A172 (cell line): ENCODE measurements around the gene SLC20A1. TPM values are rescaled to one million over a fixed set of nuclear protein-coding genes. Genes with fewer than 3 reads are reported as not detected.
"Not testable (repeated sequence)": the region's sequence is repeated elsewhere in the genome, so short reads cannot be mapped to it uniquely, and the experiment has no call there.

Experiments used
- DNase-seq: peaks from one replicate; pipeline ENCODE4 v3.0.0-alpha.2; 2015; ENCODE audit warnings: low spot score
- total RNA-seq: library from RNA; depleted of rRNA; stranded (reverse); fragments of >200 nt; shearing (Covaris generic); gene quantifications from 2 replicates; pipeline ENCODE4 v1.2.3, GENCODE V29; 2014

The SLC20A1 gene
- total RNA-seq, 1 experiment from 2014 or later, result 159 TPM

- no peak for DNase-seq
Measured at GRCh38 chr2:112646102-112646719, 472 bp downstream of the SLC20A1 start.

DNA sequence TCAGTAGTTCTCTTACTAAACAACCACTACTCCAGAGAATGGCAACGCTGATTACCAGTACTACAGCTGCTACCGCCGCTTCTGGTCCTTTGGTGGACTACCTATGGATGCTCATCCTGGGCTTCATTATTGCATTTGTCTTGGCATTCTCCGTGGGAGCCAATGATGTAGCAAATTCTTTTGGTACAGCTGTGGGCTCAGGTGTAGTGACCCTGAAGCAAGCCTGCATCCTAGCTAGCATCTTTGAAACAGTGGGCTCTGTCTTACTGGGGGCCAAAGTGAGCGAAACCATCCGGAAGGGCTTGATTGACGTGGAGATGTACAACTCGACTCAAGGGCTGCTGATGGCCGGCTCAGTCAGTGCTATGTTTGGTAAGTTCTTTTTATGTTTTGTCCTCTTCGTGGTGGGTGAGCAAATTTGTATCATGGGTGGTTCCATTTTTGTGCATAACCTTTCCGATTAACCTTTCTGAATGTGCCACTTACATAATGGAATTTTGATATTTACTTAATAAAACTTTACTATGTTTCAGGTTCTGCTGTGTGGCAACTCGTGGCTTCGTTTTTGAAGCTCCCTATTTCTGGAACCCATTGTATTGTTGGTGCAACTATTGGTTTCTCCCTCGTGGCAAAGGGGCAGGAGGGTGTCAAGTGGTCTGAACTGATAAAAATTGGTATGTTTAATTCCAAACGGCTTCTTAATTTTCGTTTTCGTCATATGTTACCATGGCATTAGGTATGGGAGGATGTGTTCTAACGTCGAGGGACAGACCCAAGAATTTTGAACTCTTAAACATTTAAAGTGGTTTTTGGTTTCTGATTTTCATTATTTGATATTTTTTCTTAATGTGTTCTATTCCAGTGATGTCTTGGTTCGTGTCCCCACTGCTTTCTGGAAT, 1.3 kb downstream of the SLC20A1 start:
- no peak for DNase-seq

GRCh38 chr2:112648081-112648480, 2.3 kb downstream of the SLC20A1 start:
- DNase-seq, result no peak

- no peak for DNase-seq
Measured at GRCh38 chr2:112656679-112657078, 10.9 kb downstream of the SLC20A1 start.

- DNase-seq, result no peak
Measured at GRCh38 chr2:112658301-112658700, 12.6 kb downstream of the SLC20A1 start.

DNA sequence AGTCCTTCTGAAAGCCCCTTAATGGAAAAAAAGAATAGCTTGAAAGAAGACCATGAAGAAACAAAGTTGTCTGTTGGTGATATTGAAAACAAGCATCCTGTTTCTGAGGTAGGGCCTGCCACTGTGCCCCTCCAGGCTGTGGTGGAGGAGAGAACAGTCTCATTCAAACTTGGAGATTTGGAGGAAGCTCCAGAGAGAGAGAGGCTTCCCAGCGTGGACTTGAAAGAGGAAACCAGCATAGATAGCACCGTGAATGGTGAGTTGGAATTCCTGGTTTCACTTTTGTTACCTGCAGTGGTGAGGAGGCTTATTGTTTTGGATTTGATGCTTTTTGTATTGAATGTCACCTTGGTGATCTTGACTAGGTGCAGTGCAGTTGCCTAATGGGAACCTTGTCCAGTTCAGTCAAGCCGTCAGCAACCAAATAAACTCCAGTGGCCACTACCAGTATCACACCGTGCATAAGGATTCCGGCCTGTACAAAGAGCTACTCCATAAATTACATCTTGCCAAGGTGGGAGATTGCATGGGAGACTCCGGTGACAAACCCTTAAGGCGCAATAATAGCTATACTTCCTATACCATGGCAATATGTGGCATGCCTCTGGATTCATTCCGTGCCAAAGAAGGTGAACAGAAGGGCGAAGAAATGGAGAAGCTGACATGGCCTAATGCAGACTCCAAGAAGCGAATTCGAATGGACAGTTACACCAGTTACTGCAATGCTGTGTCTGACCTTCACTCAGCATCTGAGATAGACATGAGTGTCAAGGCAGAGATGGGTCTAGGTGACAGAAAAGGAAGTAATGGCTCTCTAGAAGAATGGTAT, 13.3 kb downstream of the SLC20A1 start:
- no peak for DNase-seq

DNA sequence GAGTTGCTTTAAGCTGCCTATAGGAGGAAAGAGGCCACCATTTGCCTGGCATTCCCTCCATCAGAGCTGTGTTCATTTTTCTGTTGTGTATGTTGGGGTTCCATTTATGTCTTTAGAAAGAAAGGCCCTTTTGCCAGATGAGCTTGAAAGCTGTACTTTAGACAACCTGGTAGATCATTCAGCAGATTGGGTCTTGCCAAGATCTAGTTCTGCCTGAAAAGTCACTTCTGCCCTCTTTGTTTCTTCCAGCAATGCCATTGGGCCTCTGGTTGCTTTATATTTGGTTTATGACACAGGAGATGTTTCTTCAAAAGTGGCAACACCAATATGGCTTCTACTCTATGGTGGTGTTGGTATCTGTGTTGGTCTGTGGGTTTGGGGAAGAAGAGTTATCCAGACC, 14.4 kb downstream of the SLC20A1 start:
- no peak for DNase-seq

DNA sequence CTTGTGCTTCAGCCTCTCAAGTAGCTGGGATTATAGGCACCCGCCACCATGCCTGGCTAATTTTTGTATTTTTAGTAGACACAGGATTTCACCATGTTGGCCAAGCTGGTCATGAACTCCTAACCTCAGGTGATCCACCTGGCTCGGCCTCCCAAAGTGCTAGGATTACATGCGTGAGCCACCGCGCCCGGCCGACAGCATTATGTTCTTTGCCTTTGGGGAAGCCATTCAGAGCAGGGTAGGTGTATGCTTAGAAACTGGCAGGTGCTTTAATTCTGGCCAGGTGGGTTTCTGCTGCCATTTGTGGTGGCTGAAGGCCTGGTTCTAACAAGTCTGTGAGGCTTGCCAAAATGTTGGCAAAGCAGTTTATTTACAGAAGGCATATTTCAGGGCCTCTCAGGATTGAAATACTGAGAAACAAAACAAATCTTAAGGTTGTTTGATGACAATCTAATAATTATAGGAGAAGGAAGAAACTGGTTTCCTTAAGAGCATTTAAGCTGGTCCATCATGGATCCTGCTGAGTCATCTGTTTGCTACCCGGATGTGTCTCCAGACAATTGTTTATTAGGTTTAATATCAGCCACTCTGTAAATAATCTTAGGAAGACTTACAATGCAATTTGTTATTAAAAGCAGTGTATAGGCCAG, 16.0 kb downstream of the SLC20A1 start:
- DNase-seq, result no peak

GRCh38 chr2:112662704-112663103, 17.0 kb downstream of the SLC20A1 start:
- no peak for DNase-seq

GRCh38 chr2:112664689-112665088, 18.9 kb downstream of the SLC20A1 start:
- no peak for DNase-seq

DNA sequence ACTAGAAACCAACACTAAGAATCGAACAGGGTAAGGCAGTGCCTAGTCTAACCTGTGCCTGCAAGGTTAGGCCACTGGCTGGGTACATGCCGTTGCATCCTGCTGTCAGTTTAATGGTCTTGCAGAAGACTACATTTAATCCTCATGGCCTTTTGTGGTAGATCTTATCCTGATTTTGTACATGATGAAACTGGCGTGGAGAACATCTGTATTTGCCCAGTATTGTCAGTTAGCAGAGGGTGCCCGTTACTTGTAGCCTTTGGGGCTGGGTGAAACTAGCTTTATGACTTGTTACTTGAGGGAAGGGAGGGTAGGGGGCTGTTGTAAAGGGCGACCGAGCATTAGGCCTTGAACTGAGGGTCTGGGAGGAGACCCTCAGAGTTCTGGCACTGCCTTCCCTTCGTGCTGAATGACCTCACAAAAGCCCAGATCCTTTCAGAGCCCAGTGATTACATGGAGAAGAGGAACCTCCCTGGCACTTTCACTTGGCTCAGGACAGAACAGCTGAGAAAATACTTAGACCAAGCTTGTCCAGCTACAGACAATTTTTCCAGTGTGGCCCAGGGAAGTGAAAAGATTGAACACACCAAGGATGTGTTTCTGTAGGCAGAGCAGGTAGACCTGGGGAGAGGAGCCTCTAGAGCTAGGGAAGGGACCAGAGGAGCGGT, 19.5 kb downstream of the SLC20A1 start:
- DNase-seq, result no peak

GRCh38 chr2:112666761-112667122, 21.0 kb downstream of the SLC20A1 start:
- DNase-seq, result peak; percentile 44

GRCh38 chr2:112667540-112667939, 21.8 kb downstream of the SLC20A1 start:
- not testable (repeated sequence) for DNase-seq

- no peak for DNase-seq
Measured at GRCh38 chr2:112669667-112670066, 23.9 kb downstream of the SLC20A1 start.

DNA sequence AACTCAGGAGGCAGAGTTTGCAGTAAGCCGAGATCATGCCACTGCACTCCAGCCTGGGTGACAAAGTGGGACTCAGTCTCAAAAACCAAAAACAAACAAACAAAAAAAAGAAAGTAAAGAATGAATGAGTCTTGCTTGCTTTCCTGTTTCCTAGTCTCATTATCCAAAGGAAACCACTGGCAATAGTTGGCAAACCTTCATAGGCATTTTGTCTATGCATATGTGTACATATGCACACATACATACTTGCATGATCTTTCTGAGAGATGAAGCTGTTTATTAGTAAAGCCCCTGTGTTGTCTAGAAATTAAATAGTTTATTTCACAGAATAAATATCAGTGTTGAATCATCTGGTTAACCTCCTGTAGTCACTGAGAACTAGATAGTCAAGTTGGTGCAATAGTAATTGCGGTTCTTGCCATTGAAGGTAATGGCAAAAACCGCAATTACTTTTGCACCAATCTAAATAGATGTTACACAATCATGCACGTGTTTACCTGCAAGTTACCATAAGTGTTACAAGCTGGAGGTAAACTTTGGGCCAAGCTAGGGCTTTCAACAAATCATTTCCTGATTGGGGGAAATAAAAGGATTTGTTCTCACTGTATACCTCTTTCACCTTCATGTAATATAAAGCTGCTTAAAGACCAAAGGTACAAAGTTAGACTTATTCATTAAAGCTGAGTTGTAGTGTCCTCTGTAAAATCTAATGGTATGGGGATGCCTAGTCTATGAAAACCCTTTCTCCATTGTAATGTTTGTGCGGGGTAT, 24.7 kb downstream of the SLC20A1 start:
- no peak for DNase-seq

GRCh38 chr2:112671801-112672200, 26.1 kb downstream of the SLC20A1 start:
- no peak for DNase-seq

GRCh38 chr2:112673008-112673407, 27.3 kb downstream of the SLC20A1 start:
- no peak for DNase-seq

GRCh38 chr2:112674229-112674628, 28.5 kb downstream of the SLC20A1 start:
- DNase-seq, result no peak

GRCh38 chr2:112679484-112679883, 33.7 kb downstream of the SLC20A1 start:
- peak; percentile 39 for DNase-seq

- no peak for DNase-seq
Measured at GRCh38 chr2:112680666-112681101, 34.9 kb downstream of the SLC20A1 start.
